ENCODE results near the gene EYA2.

Gene EYA2

GRCh38 chr20:46898423-46898822 is 3.8 kb downstream of the EYA2 start:
- CTCF ChIA-PET = no interaction called here
- POLR2A ChIA-PET = no interaction called here
- DNase-seq (ENCODE audit: extremely low spot score) = no peak
- TF ChIP-seq LEF1 (IDR thresholded peaks at IDR 0.05; ENCODE audit: borderline replicate concordance) (no peak), ZNF384 (IDR thresholded peaks at IDR 0.05) (no peak), FOXA1 (IDR thresholded peaks at IDR 0.05) (no peak), ARNT (IDR thresholded peaks at IDR 0.05) (no peak), L3MBTL2 (conservative IDR thresholded peaks at IDR 0.05) (no peak), ELF4 (IDR thresholded peaks at IDR 0.05) (no peak), TARDBP (IDR thresholded peaks at IDR 0.05) (no peak), FOXK2 (IDR thresholded peaks at IDR 0.05) (no peak), FOXM1 (IDR thresholded peaks at IDR 0.05; ENCODE audit: borderline replicate concordance) (no peak), SP1 (IDR thresholded peaks at IDR 0.05) (no peak), CTBP1 (IDR thresholded peaks at IDR 0.05; ENCODE audit: borderline replicate concordance) (no peak), BHLHE40 (IDR thresholded peaks at IDR 0.05; ENCODE audit: borderline replicate concordance) (no peak), HDGF (IDR thresholded peaks at IDR 0.05; ENCODE audit: borderline replicate concordance) (no peak), SUZ12 (IDR thresholded peaks at IDR 0.05) (no peak), NFRKB (IDR thresholded peaks at IDR 0.05) (no peak), PKNOX1 (IDR thresholded peaks at IDR 0.05) (no peak)

- DNase-seq (ENCODE audit: extremely low spot score) = no peak
- CTCF ChIA-PET = no interaction called here
- no peak for TF ChIP-seq TARDBP (IDR thresholded peaks at IDR 0.05)
- TF ChIP-seq SUZ12 (IDR thresholded peaks at IDR 0.05) = no peak
- TF ChIP-seq FOXM1 (IDR thresholded peaks at IDR 0.05; ENCODE audit: borderline replicate concordance) = no peak
- no peak for TF ChIP-seq ELF4 (IDR thresholded peaks at IDR 0.05)
- TF ChIP-seq ARNT (IDR thresholded peaks at IDR 0.05) = no peak
- TF ChIP-seq SP1 (IDR thresholded peaks at IDR 0.05) = no peak
- TF ChIP-seq L3MBTL2 (conservative IDR thresholded peaks at IDR 0.05) = no peak
- TF ChIP-seq PKNOX1 (IDR thresholded peaks at IDR 0.05) = no peak
- no peak for TF ChIP-seq LEF1 (IDR thresholded peaks at IDR 0.05; ENCODE audit: borderline replicate concordance)
- TF ChIP-seq BHLHE40 (IDR thresholded peaks at IDR 0.05; ENCODE audit: borderline replicate concordance) = no peak
- no peak for TF ChIP-seq FOXK2 (IDR thresholded peaks at IDR 0.05)
- TF ChIP-seq NFRKB (IDR thresholded peaks at IDR 0.05) = no peak
- no peak for TF ChIP-seq FOXA1 (IDR thresholded peaks at IDR 0.05)
- POLR2A ChIA-PET = no interaction called here
Measured at GRCh38 chr20:46899621-46900020, 5.0 kb downstream of the EYA2 start.

- CTCF ChIA-PET = no interaction called here
Measured at GRCh38 chr20:46900086-46900485, 5.4 kb downstream of the EYA2 start.

GRCh38 chr20:46900826-46901225 is 6.2 kb downstream of the EYA2 start:
- DNase-seq (ENCODE audit: extremely low spot score) = no peak
- CTCF ChIA-PET = no interaction called here
- POLR2A ChIA-PET = no interaction called here
- TF ChIP-seq LEF1 (IDR thresholded peaks at IDR 0.05; ENCODE audit: borderline replicate concordance) (no peak), ARNT (IDR thresholded peaks at IDR 0.05) (no peak), NFRKB (IDR thresholded peaks at IDR 0.05) (no peak), HDGF (IDR thresholded peaks at IDR 0.05; ENCODE audit: borderline replicate concordance) (no peak), ELF4 (IDR thresholded peaks at IDR 0.05) (no peak), L3MBTL2 (conservative IDR thresholded peaks at IDR 0.05) (no peak), SP1 (IDR thresholded peaks at IDR 0.05) (no peak), SUZ12 (IDR thresholded peaks at IDR 0.05) (no peak), CTBP1 (IDR thresholded peaks at IDR 0.05; ENCODE audit: borderline replicate concordance) (no peak), BHLHE40 (IDR thresholded peaks at IDR 0.05; ENCODE audit: borderline replicate concordance) (no peak), FOXK2 (IDR thresholded peaks at IDR 0.05) (no peak), ZNF384 (IDR thresholded peaks at IDR 0.05) (no peak), TARDBP (IDR thresholded peaks at IDR 0.05) (no peak), PKNOX1 (IDR thresholded peaks at IDR 0.05) (no peak), FOXA1 (IDR thresholded peaks at IDR 0.05) (no peak), FOXM1 (IDR thresholded peaks at IDR 0.05; ENCODE audit: borderline replicate concordance) (no peak)

More at GRCh38 chr20:46900086-46900485, 5.4 kb downstream of the EYA2 start:
- no peak for TF ChIP-seq SP1 (IDR thresholded peaks at IDR 0.05)
- TF ChIP-seq CTBP1 (IDR thresholded peaks at IDR 0.05; ENCODE audit: borderline replicate concordance) = no peak
- no peak for TF ChIP-seq FOXM1 (IDR thresholded peaks at IDR 0.05; ENCODE audit: borderline replicate concordance)
- no peak for TF ChIP-seq HDGF (IDR thresholded peaks at IDR 0.05; ENCODE audit: borderline replicate concordance)
- TF ChIP-seq FOXA1 (IDR thresholded peaks at IDR 0.05) = no peak
- no peak for DNase-seq (ENCODE audit: extremely low spot score)
- POLR2A ChIA-PET = no interaction called here

GRCh38 chr20:46901638-46902037 is 7.0 kb downstream of the EYA2 start:
- no peak for TF ChIP-seq FOXM1 (IDR thresholded peaks at IDR 0.05; ENCODE audit: borderline replicate concordance)
- no peak for TF ChIP-seq LEF1 (IDR thresholded peaks at IDR 0.05; ENCODE audit: borderline replicate concordance)
- no peak for TF ChIP-seq ZNF384 (IDR thresholded peaks at IDR 0.05)
- no peak for TF ChIP-seq FOXK2 (IDR thresholded peaks at IDR 0.05)
- TF ChIP-seq SUZ12 (IDR thresholded peaks at IDR 0.05) = no peak
- no peak for TF ChIP-seq L3MBTL2 (conservative IDR thresholded peaks at IDR 0.05)
- TF ChIP-seq ARNT (IDR thresholded peaks at IDR 0.05) = no peak
- TF ChIP-seq SP1 (IDR thresholded peaks at IDR 0.05) = no peak
- no peak for TF ChIP-seq ELF4 (IDR thresholded peaks at IDR 0.05)
- no peak for TF ChIP-seq BHLHE40 (IDR thresholded peaks at IDR 0.05; ENCODE audit: borderline replicate concordance)
- no peak for TF ChIP-seq FOXA1 (IDR thresholded peaks at IDR 0.05)
- TF ChIP-seq HDGF (IDR thresholded peaks at IDR 0.05; ENCODE audit: borderline replicate concordance) = no peak
- TF ChIP-seq TARDBP (IDR thresholded peaks at IDR 0.05) = no peak
- TF ChIP-seq CTBP1 (IDR thresholded peaks at IDR 0.05; ENCODE audit: borderline replicate concordance) = no peak
- no peak for TF ChIP-seq NFRKB (IDR thresholded peaks at IDR 0.05)
- ChIA-PET CTCF (no interaction called here), POLR2A (no interaction called here)
- DNase-seq (ENCODE audit: extremely low spot score) = no peak

- POLR2A ChIA-PET = no interaction called here
- TF ChIP-seq LEF1 (IDR thresholded peaks at IDR 0.05; ENCODE audit: borderline replicate concordance) (no peak), SP1 (IDR thresholded peaks at IDR 0.05) (no peak), HDGF (IDR thresholded peaks at IDR 0.05; ENCODE audit: borderline replicate concordance) (no peak), FOXA1 (IDR thresholded peaks at IDR 0.05) (no peak), FOXM1 (IDR thresholded peaks at IDR 0.05; ENCODE audit: borderline replicate concordance) (no peak), SUZ12 (IDR thresholded peaks at IDR 0.05) (no peak), PKNOX1 (IDR thresholded peaks at IDR 0.05) (no peak), ZNF384 (IDR thresholded peaks at IDR 0.05) (no peak)
- CTCF ChIA-PET = no interaction called here
- no peak for DNase-seq (ENCODE audit: extremely low spot score)
Measured at GRCh38 chr20:46903256-46903655, 8.6 kb downstream of the EYA2 start.

All from HEK293T (cell line).